Esophagus squamous epithelium (tissue), 4 donors: ENCODE measurements around the gene NOL11.

ENCODE experiments used
- CTCF ChIP-seq, 6 experiments: fragments of 450-650 bp in 4 of 6; fragments of 200-600 bp in 2 of 6; sonication (generic) in 2 of 6; IDR thresholded peaks; one replicate each; pipeline ENCODE4 v1.5.1; 2016 to 2019; ENCODE audit warnings: antibody characterized with exemption in 6 of 6, mild to moderate bottlenecking in 4 of 6, moderate library complexity in 4 of 6
- POLR2A ChIP-seq, 4 donors: fragments of 450-650 bp; IDR thresholded peaks; one replicate each; pipeline ENCODE4 v1.6.1; 2017; ENCODE audit warnings: antibody characterized with exemption in 4 of 4, mild to moderate bottlenecking in 4 of 4, moderate library complexity in 3 of 4

- TF ChIP-seq CTCF (IDR thresholded peaks at IDR 0.05) (no peak), POLR2A (IDR thresholded peaks at IDR 0.05) (no peak)
Observed at GRCh38 chr17:67676305-67676704, 41.4 kb upstream of the NOL11 start.
